Effector CD8-positive, alpha-beta T cell (primary cell): Measurements from ENCODE around the gene ITPR3.

Source experiments
- DNase-seq: peaks from one replicate; lab custom pipeline; 2025; lab: John Stamatoyannopoulos, UW
- total RNA-seq, 4 experiments: gene quantifications; one replicate each; lab custom pipeline; 2026; lab: John Stamatoyannopoulos, UW

Gene ITPR3
- 176 to 389 (median 296) reads per million in 4 experiments for total RNA-seq

GRCh38 chr6:33620856-33621710, at the start of gene ITPR3:
TSS of gene ITPR3 (plus strand) at chr6:33621322. CDS start at chr6:33621603, 281 bp downstream.
- peak; percentile 68 for DNase-seq

DNA sequence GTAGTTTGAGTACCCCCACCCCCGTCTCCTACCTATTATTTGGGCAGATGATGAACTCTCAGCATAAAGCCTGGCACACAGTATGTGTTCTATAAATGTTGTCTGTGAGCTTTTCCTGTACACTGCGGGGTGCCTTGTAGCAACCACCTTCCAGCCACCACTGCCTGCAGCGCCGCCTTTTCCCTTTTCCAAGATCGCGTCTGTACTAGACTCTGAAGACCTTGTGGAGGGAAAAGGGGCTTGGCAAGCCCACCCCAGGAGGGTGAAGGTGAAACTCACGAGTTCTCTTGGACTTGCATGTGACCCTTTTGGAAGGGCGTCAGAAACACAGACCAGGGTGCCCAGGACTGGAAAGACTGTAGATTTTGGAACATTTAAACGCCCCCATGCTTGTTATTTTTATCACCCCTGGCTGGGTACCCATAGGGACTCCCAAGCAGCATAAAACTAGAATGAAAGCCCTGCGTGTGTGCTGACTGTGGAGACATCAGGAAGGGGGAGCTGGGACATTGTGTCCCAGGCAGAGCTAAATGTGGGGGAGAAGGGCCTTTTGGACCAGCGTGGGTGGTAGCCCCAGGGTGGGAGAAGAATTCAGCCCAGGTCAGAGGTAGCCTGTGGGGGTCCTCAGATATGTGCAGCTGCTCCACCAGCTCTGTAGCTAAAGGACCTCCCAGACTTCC, 49.3 kb upstream of the ITPR3 start:
- DNase-seq: no peak

DNA sequence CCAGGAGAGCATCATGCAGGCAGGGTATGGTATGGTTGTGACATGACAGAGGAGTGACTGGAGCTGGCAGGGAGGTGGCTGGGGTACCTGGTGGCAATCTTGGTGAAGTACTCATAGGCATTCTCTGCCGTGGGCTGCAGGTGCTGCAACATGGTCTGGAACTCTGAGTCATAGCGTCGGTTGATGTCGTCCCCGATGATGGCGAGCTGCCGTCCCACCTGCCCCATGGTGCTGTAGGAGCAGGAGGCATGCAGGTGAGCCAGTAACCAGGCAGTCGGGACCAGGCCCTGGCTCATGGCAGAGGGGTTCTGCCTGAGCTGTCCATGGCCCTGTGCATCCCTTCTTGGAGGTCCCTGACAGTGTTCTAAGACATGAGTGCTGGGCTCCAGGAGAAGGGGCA, 45.9 kb upstream of the ITPR3 start:
- no peak for DNase-seq

GRCh38 chr6:33576668-33577067, 44.5 kb upstream of the ITPR3 start:
- DNase-seq: no peak

DNA sequence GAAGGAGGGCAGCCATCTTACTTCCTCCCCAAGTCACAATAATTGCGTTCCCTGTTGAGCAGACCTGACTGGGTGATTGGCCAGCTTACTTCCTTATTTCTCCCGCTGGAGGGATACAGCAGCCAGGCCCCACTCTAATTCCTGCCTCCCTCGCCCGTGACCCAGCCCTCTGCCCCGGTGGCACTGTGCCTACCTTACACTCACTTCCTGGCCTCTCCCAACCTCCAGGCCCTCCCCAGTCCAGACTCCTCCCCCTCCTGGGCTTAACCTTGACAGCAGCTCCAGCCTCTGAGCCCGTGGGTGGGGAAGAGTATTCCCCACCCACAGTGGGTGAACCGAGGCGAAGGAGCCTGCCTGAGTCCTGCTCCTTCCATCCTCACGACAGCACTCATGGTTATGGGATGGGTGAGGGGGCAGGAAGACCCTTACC, 44.0 kb upstream of the ITPR3 start:
- DNase-seq: no peak

GRCh38 chr6:33577718-33578117, 43.4 kb upstream of the ITPR3 start:
- DNase-seq: no peak

DNA sequence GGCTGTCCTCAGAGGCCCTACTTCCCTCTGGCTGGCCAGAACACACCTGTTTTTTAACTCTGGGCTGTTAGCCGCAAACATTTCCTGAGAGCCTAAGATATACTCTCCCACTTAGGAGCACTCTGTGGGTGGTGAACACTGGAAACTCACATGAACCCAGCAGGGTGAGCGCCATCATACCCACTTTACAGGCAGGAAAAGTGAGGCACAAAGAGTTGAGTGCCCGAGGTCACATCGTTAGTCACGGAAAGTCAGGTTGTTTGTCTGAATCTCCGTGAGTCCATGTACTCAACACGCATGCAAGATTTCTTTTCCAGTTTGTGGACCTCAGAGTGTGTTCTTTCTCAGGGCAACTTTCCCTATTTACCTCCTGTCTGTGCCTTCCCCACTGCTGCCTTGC, 43.0 kb upstream of the ITPR3 start:
- DNase-seq: no peak

GRCh38 chr6:33578588-33579011, 42.5 kb upstream of the ITPR3 start:
- peak; percentile 16 for DNase-seq

- peak; percentile 75 for DNase-seq
Measured at GRCh38 chr6:33579828-33580714, 41.1 kb upstream of the ITPR3 start, which contains the start of gene BAK1. TSS of gene BAK1 (minus strand) at chr6:33580276. CDS start at chr6:33577604, 2,672 bp downstream.

DNA sequence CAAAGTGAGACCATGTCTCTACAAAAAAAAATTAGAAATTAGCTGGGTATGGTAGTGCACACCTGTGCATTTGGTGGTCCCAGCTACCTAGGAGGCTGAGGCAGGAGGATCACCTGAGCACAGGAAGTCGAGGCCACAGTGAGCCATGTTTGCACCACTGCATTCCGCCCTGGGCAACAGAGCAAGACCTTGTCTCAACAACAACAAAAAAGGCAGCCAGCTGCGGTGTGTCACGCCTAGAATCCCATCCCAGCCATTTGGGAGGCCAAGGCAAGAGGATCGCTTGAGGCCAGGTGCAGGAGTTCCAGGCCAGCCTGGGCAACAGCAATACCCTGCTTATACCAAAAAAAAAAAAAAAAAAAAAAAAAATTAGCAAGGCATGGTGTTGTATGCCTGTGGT, 39.9 kb upstream of the ITPR3 start:
- no peak for DNase-seq

DNA sequence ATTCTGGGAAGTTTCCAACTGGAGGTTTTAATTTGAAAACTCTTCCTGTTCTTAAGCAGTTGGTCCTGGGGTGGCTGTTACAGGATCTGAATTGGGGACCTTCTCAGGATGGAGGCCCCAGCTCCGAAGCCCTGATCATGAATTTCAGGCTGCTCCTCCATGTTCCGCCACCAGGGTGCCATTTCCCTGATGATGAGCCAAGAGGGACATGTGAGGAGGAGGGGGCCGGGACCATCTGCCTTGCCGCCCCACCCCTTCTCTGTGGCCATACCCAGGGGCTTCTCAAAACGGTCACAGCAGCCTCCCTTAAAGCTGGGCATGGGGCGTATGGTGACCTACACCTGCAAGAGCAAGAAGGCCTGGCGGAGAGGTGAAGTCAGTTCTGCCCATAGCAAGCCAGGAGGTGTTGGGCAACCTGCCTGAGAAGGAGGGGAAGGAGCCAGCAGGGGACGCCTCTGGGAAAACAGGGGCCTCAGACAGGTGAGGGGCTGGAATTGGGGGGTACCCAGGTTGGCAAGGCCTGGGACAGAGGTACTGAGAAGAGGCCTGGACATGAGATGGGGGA, 37.4 kb upstream of the ITPR3 start:
- DNase-seq: no peak

- no peak for DNase-seq
Measured at GRCh38 chr6:33584700-33585402, 36.3 kb upstream of the ITPR3 start.

DNA sequence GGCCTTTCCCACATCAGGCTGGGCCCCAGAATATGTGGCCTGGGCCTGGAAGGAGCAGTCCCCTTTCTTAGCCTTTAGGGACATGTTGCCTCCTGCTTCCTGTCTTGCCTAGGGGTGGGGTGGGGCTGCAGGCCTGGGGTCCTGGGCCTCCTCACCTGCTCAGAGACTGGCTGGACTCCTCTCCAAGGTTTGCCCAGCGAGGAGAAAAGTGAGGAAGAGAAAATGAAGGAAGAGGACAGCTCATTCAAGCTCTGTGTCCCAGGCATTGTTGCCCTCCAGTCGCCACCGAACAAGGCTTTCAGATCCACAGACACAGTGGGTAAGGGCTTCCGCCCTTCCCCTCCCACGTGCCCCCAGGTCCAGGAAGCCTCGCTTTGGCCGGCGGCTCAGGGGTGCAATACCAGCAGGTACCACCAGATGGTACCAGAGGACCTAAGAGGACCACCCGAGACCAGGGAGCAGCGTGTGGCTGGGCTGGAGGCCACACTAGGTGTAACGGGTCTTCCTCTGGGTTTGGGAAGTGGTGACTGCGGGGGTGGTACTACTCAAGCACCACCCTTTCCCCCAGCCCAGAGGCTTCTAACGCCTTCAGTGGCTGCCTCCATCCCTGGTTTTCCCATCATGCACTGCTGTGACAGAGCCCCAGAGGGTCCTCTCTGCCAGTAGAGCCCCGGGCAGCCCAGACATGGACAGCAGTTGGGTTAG, 35.6 kb upstream of the ITPR3 start:
- DNase-seq: peak; percentile 76

- no peak for DNase-seq
Measured at GRCh38 chr6:33586108-33586640, 34.9 kb upstream of the ITPR3 start.

DNA sequence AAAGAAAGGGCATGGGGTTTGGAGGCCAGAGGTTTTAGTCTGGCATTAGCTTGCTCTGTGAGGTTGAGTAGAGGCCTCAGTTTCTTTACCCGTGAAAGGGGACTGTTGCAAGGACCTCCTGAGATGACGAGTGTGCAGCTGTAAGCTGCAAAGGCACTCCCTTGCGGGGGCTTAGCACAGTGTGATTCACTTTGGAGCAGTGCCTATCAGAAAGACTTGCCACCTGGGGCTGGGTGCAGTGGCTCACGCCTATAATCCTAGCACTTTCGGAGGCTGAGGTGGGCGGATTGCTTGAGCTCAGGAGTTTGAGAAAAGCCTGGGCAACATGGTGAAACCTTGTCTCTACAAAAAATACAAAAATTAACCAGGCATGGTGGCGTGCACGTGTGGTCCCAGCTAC, 33.6 kb upstream of the ITPR3 start:
- DNase-seq: no peak

DNA sequence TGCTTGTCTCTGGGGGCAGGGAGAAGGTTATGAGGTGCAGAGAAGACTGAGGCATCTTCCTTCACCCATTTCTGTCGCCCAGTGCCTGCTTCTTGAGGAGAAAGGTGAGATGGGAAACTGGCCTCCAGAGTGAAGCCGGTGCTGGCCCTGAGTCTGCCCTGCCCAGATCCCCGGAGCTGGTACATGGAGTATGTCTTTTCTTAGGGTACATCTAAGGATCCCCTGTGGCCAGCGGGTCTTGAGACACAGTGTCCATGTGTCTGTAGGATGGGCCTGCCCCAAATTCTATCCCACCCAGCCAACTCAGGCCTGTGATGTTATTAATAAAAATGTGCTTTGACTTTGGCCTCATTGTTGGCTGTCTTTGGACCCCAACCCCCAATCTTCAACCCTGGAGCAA, 32.2 kb upstream of the ITPR3 start:
- no peak for DNase-seq

DNA sequence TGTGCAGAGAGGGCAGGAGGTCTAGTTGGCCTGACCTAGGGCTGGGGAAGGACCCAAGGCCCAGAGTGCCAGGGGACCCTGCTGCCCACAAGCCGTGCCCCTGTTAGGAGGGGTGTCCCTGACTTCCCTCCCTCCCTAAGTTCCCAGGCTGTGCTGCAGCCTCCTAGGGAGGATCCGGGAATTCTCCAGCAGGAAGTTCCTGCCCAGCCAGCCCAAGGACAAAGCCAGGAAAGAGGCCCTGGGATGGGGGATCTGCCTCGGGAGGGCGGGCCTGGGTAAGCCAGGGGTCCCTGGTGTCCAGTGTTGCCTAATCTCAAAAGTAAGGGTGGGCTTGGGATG, 31.8 kb upstream of the ITPR3 start:
- no peak for DNase-seq

- no peak for DNase-seq
Measured at GRCh38 chr6:33589731-33590530, 31.2 kb upstream of the ITPR3 start.

GRCh38 chr6:33590531-33591198, 30.5 kb upstream of the ITPR3 start:
- DNase-seq: no peak
